Tibial nerve (tissue), 4 donors: ENCODE data around the gene ANKHD1. TPM values are rescaled to one million over a fixed set of nuclear protein-coding genes. Genes with fewer than 3 reads are reported as not detected.

ENCODE experiments used
- DNase-seq, 2 donors: peaks; one replicate each; pipeline ENCODE4 v3.0.0-alpha.2; 2019; ENCODE audit warnings: low spot score in 2 of 2
- H3K27ac ChIP-seq, 4 donors: fragments of 200-600 bp; sonication (generic) in 3 of 4; one replicate each; pipeline ENCODE4 v1.5.1; 2017 to 2019; ENCODE audit warnings: mild to moderate bottlenecking in 1 of 4
- H3K27me3 ChIP-seq, 2 donors: fragments of 200-600 bp; sonication (generic) in 1 of 2; one replicate each; pipeline versions ENCODE4 v1.5.1 to v1.6.0; 2017 to 2019
- H3K36me3 ChIP-seq, 3 donors: fragments of 200-600 bp; sonication (generic); one replicate each; pipeline ENCODE4 v1.5.1; 2018 to 2019
- H3K4me1 ChIP-seq, 4 donors: fragments of 200-600 bp; sonication (generic) in 3 of 4; one replicate each; pipeline ENCODE4 v1.5.1; 2017 to 2019
- H3K4me3 ChIP-seq, 4 donors: fragments of 200-600 bp; sonication (generic) in 3 of 4; one replicate each; pipeline ENCODE4 v1.5.1; 2017 to 2019; ENCODE audit warnings: mild to moderate bottlenecking in 1 of 4, moderate library complexity in 1 of 4
- H3K9me3 ChIP-seq, 4 donors: fragments of 200-600 bp; sonication (generic) in 3 of 4; one replicate each; pipeline ENCODE4 v1.5.1; 2017 to 2019
- CTCF ChIP-seq, 5 experiments: fragments of 200-600 bp in 3 of 5; fragments of 450-650 bp in 2 of 5; sonication (generic) in 3 of 5; IDR thresholded peaks; one replicate each; pipeline ENCODE4 v1.5.1; 2016 to 2019; ENCODE audit warnings: antibody characterized with exemption in 5 of 5, mild to moderate bottlenecking in 3 of 5, moderate library complexity in 2 of 5
- EP300 ChIP-seq, 2 donors: sonication (generic); formaldehyde crosslinking; IDR thresholded peaks; one replicate each; pipeline ENCODE4 v1.6.1; 2017; ENCODE audit warnings: antibody characterized with exemption in 2 of 2, mild to moderate bottlenecking in 1 of 2
- POLR2A ChIP-seq, 2 donors: fragments of 450-650 bp; IDR thresholded peaks; one replicate each; pipeline ENCODE4 v1.6.1; 2017; ENCODE audit warnings: antibody characterized with exemption in 2 of 2, mild to moderate bottlenecking in 2 of 2, moderate library complexity in 2 of 2
- WGBS, 2 donors: methylation state at CpG; one replicate each; pipeline ENCODE4 v1.1.5; 2018; 5-methylcytosine and 5-hydroxymethylcytosine counted together
- total RNA-seq, 4 donors: library from RNA; depleted of rRNA; stranded (reverse); fragments of >200 nt; gene quantifications; one replicate each; pipeline ENCODE4 v1.1.0, GENCODE V29; 2016

Gene ANKHD1
- total RNA-seq, 4 donors from 2014 or later = 119 to 212 (median 162) TPM

DNA sequence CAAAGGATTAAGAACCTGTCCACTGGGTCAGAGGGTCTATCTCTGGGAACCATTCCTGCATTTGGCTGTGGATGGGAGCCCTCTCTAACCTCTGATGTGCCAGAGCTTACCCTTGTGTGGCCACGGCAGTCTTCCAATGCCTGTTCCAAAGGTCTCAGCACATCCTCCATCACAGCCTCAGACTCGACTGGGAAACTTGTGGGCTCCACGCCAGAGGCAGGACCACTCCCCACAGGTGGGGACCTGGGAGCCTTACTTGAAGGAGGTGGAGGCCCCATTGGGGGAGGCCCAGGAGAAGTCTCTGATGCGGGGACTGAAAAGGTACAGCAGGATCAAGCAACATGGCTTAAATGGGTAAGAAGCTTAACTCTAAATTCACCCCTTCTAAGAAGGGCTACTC lies 150.2 kb downstream of the ANKHD1 start:
- Histone ChIP-seq H3K4me1 (peaks cover under 1 to 49% (median 33%) of the 10 kb centered on the region in 4 donors), H3K27ac (no peak overlapping the region), H3K36me3 (peaks cover 0 to 39% (median 8%) of the 10 kb centered on the region in 3 donors), H3K4me3 (no peak overlapping the region), H3K9me3 (no peaks in the 10 kb centered on the region), H3K27me3 (no peaks in the 10 kb centered on the region)
- no peak for DNase-seq
- TF ChIP-seq EP300 (IDR thresholded peaks at IDR 0.05) = no peak
- no peak for TF ChIP-seq CTCF (IDR thresholded peaks at IDR 0.05)
- no peak for TF ChIP-seq POLR2A (IDR thresholded peaks at IDR 0.05)
- WGBS, 2 donors = 87 to 89% methylated on average over 4 of the region's 4 CpGs

DNA sequence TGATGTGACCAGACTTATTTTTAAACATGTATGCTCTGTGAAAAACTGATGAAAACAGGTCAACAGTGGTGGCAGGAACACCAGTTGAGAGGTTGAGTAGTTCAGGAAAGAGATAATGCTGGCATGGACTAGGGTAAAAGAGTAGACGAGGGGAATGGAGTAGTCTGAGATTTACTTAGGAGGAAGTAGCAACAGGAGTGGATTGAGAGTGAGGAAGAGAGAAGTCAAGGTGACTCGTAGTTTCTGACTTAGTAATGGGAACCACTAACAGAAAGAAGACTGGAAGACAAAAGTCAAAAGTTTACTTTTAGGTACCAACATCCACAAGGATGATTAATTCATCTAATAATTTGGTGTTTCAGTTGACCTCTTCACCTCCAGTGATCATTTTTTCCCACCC lies 152.0 kb downstream of the ANKHD1 start:
- DNase-seq = no peak
- Histone ChIP-seq H3K9me3 (no peaks in the 10 kb centered on the region), H3K4me3 (no peak overlapping the region), H3K27ac (no peak overlapping the region), H3K27me3 (no peaks in the 10 kb centered on the region), H3K36me3 (peaks cover 0 to 46% (median 8%) of the 10 kb centered on the region in 3 donors), H3K4me1 (peaks cover 0 to 47% (median 26%) of the 10 kb centered on the region in 4 donors)
- no peak for TF ChIP-seq EP300 (IDR thresholded peaks at IDR 0.05)
- TF ChIP-seq POLR2A (IDR thresholded peaks at IDR 0.05) = no peak
- TF ChIP-seq CTCF (IDR thresholded peaks at IDR 0.05) = no peak
- 66 to 76% methylated on average over 2 of the region's 2 CpGs for WGBS, 2 donors

GRCh38 chr5:140554454-140554853 lies 152.8 kb downstream of the ANKHD1 start:
- DNase-seq = no peak
- Histone ChIP-seq H3K9me3 (no peaks in the 10 kb centered on the region), H3K4me3 (no peak overlapping the region), H3K27me3 (no peaks in the 10 kb centered on the region), H3K27ac (no peak overlapping the region), H3K36me3 (peaks cover 0 to 47% (median 8%) of the 10 kb centered on the region in 3 donors), H3K4me1 (peaks cover 0 to 39% (median 19%) of the 10 kb centered on the region in 4 donors)
- no peak for TF ChIP-seq POLR2A (IDR thresholded peaks at IDR 0.05)
- TF ChIP-seq CTCF (IDR thresholded peaks at IDR 0.05) = no peak
- no peak for TF ChIP-seq EP300 (IDR thresholded peaks at IDR 0.05)
- 63 to 72% methylated on average over 2 of the region's 2 CpGs for WGBS, 2 donors

DNA sequence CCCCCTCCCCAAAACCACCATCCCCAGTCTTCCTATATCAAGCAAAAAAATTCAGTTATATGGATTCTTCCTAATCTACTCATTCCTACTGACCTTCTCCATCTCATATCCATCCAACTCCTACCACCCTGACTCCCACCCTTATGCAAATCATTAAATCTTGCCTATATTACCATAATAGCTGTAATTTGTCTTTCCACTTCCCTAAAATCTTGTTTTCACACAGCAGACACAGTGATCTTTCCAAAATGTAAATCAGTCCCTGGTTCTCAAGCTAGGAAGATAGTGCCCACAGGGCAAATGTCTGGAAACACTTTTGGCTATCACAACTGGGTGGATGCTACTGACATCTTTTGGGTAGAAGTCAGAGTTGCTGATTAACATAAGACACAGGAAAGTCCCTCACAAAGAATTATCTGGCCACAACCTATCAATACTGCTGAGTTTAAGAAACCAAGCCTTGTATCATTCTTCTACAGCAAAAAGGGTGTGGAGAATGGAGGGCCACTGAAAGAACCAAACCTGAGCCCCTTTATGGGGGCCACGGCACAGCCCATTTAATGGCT lies 154.2 kb downstream of the ANKHD1 start:
- no peaks in the 10 kb centered on the region for H3K27me3 ChIP-seq
- peaks cover 0 to 31% (median 15%) of the 10 kb centered on the region in 4 donors for H3K4me1 ChIP-seq
- H3K36me3 ChIP-seq = peaks cover 0 to 47% (median under 1%) of the 10 kb centered on the region in 3 donors
- TF ChIP-seq EP300 (IDR thresholded peaks at IDR 0.05) = no peak
- no peak for TF ChIP-seq POLR2A (IDR thresholded peaks at IDR 0.05)
- no peak for TF ChIP-seq CTCF (IDR thresholded peaks at IDR 0.05)
- WGBS, 2 donors = 75 to 81% methylated on average over 1 of the region's 1 CpG
- H3K27ac ChIP-seq = peak overlapping the region in 2 of 4 donors; percentile 27 to 93
- DNase-seq = no peak
- H3K9me3 ChIP-seq = no peaks in the 10 kb centered on the region
- peak overlapping the region in 2 of 4 donors; percentile 86 for H3K4me3 ChIP-seq

DNA sequence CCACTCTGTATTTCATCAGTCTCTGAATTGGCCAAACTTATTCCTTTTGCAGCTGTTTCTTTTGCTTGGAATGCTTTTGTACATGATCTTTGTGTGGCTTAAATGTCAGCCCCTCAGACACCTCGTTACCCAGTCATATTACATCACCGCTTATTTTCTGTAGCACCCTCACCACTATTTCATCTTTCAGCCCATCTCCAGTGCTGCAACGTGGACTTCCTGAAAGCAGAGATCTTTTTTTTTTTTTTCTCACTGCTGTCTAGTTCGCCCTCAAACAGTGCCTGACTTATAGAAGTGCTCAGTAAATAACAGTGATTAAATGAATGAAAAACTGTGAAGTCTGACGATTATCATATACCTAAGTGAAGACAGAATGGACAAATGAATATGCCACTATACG lies 154.8 kb downstream of the ANKHD1 start:
- Histone ChIP-seq H3K9me3 (no peaks in the 10 kb centered on the region), H3K27ac (peak overlapping the region in 2 of 4 donors; percentile 88 to 93), H3K4me1 (peaks cover 0 to 36% (median 15%) of the 10 kb centered on the region in 4 donors), H3K4me3 (peak overlapping the region; percentile 73 to 86 (median 84)), H3K36me3 (peaks cover 0 to 47% (median 0%) of the 10 kb centered on the region in 3 donors), H3K27me3 (no peaks in the 10 kb centered on the region)
- DNase-seq = no peak
- TF ChIP-seq POLR2A (IDR thresholded peaks at IDR 0.05) (no peak), CTCF (IDR thresholded peaks at IDR 0.05) (no peak), EP300 (IDR thresholded peaks at IDR 0.05) (no peak)
- WGBS, 2 donors = 3 to 4% methylated on average over 6 of the region's 6 CpGs
